Lower leg skin (tissue), 4 donors: ENCODE data around the gene MATR3. TPM values are rescaled to one million over a fixed set of nuclear protein-coding genes. Genes with fewer than 3 reads are reported as not detected.

ENCODE experiments used
- DNase-seq, 2 donors: peaks; one replicate each; pipeline ENCODE4 v3.0.0-alpha.2; 2019; ENCODE audit warnings: low spot score in 2 of 2
- H3K4me3 ChIP-seq: fragments of 200-600 bp; sonication (generic); 2 replicates; pipeline ENCODE4 v1.5.1; 2017; ENCODE audit warnings: mild to moderate bottlenecking, low read depth; ENCODE audit not compliant: poor library complexity, severe bottlenecking
- POLR2A ChIP-seq, 2 donors: fragments of 450-650 bp; IDR thresholded peaks; one replicate each; pipeline ENCODE4 v1.6.1; 2016 to 2017; ENCODE audit warnings: antibody characterized with exemption in 2 of 2, mild to moderate bottlenecking in 1 of 2, moderate library complexity in 1 of 2
- WGBS, 2 donors: methylation state at CpG; one replicate each; pipeline ENCODE4 v1.1.5; 2018; 5-methylcytosine and 5-hydroxymethylcytosine counted together
- intact Hi-C: fragments of 100-400 bp; cut with DNase I; formaldehyde crosslinking; loops from one replicate; pipeline ENCODE4 v1.15.0; 2023; ENCODE audit warnings: low total_unique reads
- total RNA-seq, 4 donors: library from RNA; depleted of rRNA; stranded (reverse); fragments of >200 nt; gene quantifications; one replicate each; pipeline ENCODE4 v1.1.0, GENCODE V29; 2016
- TF ChIP-seq, protein P1 (sequence below), 3 donors: fragments of 450-650 bp; IDR thresholded peaks; one replicate each; pipeline ENCODE4 v1.5.1; 2016; ENCODE audit warnings: antibody characterized with exemption in 3 of 3, mild to moderate bottlenecking in 3 of 3, moderate library complexity in 2 of 3

MATR3 gene
- total RNA-seq, 4 donors from 2014 or later = 108 to 135 (median 122) TPM

DNA sequence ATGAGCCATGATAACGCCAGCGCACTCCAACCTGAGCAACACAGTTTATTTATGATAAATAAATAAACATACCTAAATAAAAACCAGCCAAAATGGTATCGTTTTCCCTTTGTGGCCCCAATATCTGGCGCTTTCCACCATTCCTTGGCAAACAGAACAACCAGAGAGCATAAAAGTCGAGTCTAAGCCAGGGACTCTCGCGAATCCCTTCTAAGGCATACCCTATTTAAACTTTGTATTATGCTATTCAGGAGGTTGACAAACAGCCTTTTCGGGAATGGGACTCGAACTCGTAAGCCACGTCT, 386 bp upstream of the MATR3 start:
- no peak for DNase-seq
- intact Hi-C loops = no loop called here
- no peak for TF ChIP-seq POLR2A (IDR thresholded peaks at IDR 0.05)
- TF ChIP-seq, protein P1, sequence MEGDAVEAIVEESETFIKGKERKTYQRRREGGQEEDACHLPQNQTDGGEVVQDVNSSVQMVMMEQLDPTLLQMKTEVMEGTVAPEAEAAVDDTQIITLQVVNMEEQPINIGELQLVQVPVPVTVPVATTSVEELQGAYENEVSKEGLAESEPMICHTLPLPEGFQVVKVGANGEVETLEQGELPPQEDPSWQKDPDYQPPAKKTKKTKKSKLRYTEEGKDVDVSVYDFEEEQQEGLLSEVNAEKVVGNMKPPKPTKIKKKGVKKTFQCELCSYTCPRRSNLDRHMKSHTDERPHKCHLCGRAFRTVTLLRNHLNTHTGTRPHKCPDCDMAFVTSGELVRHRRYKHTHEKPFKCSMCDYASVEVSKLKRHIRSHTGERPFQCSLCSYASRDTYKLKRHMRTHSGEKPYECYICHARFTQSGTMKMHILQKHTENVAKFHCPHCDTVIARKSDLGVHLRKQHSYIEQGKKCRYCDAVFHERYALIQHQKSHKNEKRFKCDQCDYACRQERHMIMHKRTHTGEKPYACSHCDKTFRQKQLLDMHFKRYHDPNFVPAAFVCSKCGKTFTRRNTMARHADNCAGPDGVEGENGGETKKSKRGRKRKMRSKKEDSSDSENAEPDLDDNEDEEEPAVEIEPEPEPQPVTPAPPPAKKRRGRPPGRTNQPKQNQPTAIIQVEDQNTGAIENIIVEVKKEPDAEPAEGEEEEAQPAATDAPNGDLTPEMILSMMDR (IDR thresholded peaks at IDR 0.05) = no peak
- H3K4me3 ChIP-seq = peak overlapping the region; percentile 23
- WGBS, 2 donors = 26 to 28% methylated on average over 11 of the region's 11 CpGs

DNA sequence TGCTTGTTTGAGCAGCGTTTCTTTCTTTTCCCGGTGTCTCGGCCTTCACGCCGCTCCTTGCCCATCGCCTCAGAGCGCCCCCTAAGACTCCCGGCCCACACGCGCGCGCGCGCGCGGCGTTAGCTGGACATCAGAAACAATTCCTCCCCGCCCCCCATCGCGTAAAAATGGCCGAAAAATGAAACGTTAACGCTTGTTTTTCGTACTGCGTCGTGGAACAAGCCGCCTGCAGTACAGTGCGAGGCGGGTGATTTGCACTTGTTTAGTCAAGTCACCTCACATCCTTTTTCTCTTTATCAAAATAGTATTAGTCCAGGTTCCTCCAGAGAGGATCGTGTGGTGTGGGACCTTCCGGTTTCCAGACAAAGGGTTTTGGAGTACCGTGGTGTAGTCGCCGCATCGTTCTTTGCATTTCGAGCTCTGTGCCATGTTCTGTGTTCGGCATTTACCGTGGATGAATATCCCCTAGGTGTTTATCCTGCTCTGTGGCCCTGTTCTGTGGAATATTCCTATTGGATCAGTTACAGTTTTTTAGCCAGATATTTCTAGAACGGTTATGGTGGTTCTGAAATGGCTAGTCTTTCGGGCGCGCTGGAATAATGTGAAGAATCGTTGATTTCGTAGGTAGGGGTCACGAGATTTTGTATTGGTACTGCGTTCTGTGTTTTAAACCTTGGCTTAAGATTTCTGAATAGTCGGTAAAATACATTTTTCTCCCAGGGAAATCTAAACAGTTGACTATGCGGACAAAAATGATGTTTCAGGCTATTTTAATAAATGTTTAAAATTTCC, 1.0 kb downstream of the MATR3 start:
- intact Hi-C loops = no loop called here
- peak; percentile 58 to 93 for DNase-seq
- TF ChIP-seq, protein P1 (IDR thresholded peaks at IDR 0.05) = no peak
- TF ChIP-seq POLR2A (IDR thresholded peaks at IDR 0.05) = no peak
- 0% methylated on average over 48 of the region's 48 CpGs for WGBS, 2 donors
- peak overlapping the region; percentile 88 for H3K4me3 ChIP-seq

DNA sequence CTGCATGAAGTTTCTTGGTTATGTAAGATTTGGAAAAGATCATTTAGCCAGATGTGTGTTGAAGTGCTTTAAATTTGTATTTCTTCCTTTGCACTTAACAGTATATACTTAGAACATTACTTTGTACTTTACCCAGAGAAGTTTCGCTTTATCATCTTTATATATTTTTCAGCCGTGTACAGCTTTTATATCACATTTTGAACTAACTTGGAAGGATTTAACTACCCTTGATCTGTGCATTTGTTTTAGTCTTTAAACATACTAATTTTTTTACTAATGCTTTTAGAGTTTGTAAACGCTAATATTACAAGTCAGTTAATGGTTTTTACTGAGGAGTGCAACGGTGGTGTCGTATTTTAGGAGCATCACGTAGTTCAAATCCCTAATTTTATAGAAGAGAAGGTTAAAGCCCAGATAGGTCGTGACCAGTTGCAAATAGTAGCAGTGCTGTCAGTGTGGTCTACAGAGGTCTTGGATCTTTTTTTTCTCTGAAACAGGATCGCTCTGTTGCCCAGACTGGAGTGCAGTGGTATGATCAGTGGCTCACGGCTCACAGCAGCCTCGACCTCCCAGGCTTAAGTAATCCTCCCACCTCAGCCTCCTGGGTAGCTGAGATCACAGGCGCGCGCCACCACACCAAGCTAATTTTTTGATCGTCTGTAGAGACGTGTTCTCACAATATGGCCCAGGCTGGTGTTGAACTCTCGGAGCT, 2.0 kb downstream of the MATR3 start:
- intact Hi-C loops = no loop called here
- TF ChIP-seq, protein P1 (IDR thresholded peaks at IDR 0.05) = no peak
- TF ChIP-seq POLR2A (IDR thresholded peaks at IDR 0.05) = no peak
- no peak overlapping the region for H3K4me3 ChIP-seq
- WGBS, 2 donors = 38 to 40% methylated on average over 16 of the region's 16 CpGs
- DNase-seq = no peak

DNA sequence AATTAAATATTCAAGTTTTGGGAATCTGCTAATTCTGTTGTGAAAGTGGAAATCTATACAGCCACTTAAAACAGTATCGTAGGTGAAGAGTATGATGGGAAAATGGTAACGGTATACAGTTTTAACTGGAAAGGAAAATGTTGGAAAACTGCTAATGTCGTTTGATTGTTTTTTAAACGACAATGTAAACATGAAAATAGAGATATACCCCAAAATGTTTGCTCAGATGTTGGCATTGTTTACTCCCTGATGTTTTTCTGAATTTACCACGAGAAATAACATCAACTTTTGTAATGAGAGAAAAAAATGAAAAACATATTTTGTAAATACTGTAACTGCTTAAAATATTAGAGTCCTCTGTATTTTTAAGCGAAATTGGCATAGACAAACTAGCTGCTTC, 2.7 kb downstream of the MATR3 start:
- H3K4me3 ChIP-seq = no peak overlapping the region
- no peak for DNase-seq
- TF ChIP-seq, protein P1 (IDR thresholded peaks at IDR 0.05) = no peak
- no peak for TF ChIP-seq POLR2A (IDR thresholded peaks at IDR 0.05)
- 67 to 68% methylated on average over 6 of the region's 6 CpGs for WGBS, 2 donors
- intact Hi-C loops = no loop called here

DNA sequence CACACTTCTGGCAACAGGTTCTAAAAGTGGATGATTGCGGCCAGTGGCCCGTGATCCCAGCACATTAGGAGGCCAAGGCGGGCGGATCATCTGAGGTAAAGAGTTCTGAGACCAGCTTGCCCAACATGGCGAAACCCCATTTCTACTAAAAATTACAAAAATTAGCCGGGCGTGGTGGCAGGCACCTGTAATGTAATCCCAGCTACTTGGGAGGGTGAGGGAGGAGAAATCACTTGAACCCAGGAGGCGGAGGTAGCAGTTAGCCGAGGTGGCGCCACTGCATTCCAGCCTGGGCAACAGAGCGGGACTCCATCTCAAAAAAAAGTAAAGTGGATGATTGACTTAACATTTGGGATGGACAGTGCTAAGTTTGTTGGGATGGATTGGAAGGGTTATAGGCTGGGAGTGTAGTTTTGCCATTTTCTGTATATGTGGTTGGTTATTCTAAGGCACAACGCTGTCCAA, 3.4 kb downstream of the MATR3 start:
- H3K4me3 ChIP-seq = no peak overlapping the region
- intact Hi-C loops = no loop called here
- WGBS, 2 donors = 84 to 91% methylated on average over 12 of the region's 12 CpGs
- TF ChIP-seq, protein P1 (IDR thresholded peaks at IDR 0.05) = no peak
- TF ChIP-seq POLR2A (IDR thresholded peaks at IDR 0.05) = no peak
- no peak for DNase-seq
